HEK293 (cell line): ENCODE measurements around the gene INTS6.

Source experiments
- CTCF ChIA-PET: fragments of 350-600 bp; formaldehyde crosslinking; extraction: SDS; loops from one replicate; lab custom pipeline; 2021; ENCODE audit warnings: antibody characterized with exemption; lab: Yijun Ruan, JAX
- POLR2A ChIA-PET: fragments of 300-600 bp; formaldehyde crosslinking; extraction: SDS; loops from one replicate; lab custom pipeline; 2020; ENCODE audit warnings: antibody characterized with exemption, inconsistent platforms; lab: Yijun Ruan, JAX
- H3K27ac ChIP-seq: fragments of 200-500 bp; sonication (Bioruptor generic); 2 replicates; pipeline ENCODE4 v1.5.1; 2014; ENCODE audit warnings: low read depth, low read length, control low read depth, inconsistent platforms; ENCODE audit errors: extremely low read depth
- H3K36me3 ChIP-seq, 2 experiments: fragments of 200-500 bp in 1 of 2; sonication (Bioruptor generic) in 1 of 2; 1 replicate in 1 of 2; 2 replicates in 1 of 2; pipeline ENCODE4 v1.5.1; 2014 to 2017; ENCODE audit warnings: inconsistent platforms in 2 of 2, low read length in 2 of 2; ENCODE audit not compliant: control insufficient read depth in 2 of 2, insufficient read depth in 1 of 2
- H3K4me1 ChIP-seq: fragments of 200-500 bp; sonication (Bioruptor generic); 2 replicates; pipeline ENCODE4 v1.5.1; 2014; ENCODE audit warnings: mild to moderate bottlenecking, low read length, inconsistent platforms; ENCODE audit not compliant: control insufficient read depth, insufficient read depth
- H3K4me3 ChIP-seq: 2 replicates; pipeline ENCODE4 v1.5.1; 2011; ENCODE audit warnings: low read depth, mild to moderate bottlenecking, control low read depth, low read length, moderate library complexity
- H3K9me3 ChIP-seq: fragments of 200-500 bp; sonication (Bioruptor generic); 2 replicates; pipeline ENCODE4 v1.5.1; 2014; ENCODE audit warnings: low read depth, low read length, inconsistent platforms; ENCODE audit not compliant: control insufficient read depth, insufficient read depth
- CTCF ChIP-seq: fragments of 450-650 bp; formaldehyde crosslinking; IDR thresholded peaks from 2 replicates; pipeline ENCODE4 v1.5.1; 2016; ENCODE audit warnings: missing biosample characterization, missing genetic modification characterization
- ELK4 ChIP-seq: IDR thresholded peaks from 2 replicates; pipeline ENCODE4 v1.6.1; 2011; ENCODE audit warnings: mild to moderate bottlenecking, low read depth, low read length, borderline replicate concordance
- FEZF1 ChIP-seq: fragments of 450-650 bp; formaldehyde crosslinking; IDR thresholded peaks from 2 replicates; pipeline ENCODE4 v1.5.1; 2016; ENCODE audit warnings: missing biosample characterization, missing genetic modification characterization
- GLIS1 ChIP-seq: fragments of 450-650 bp; formaldehyde crosslinking; IDR thresholded peaks from 2 replicates; pipeline ENCODE4 v1.5.1; 2016; ENCODE audit warnings: missing biosample characterization, missing genetic modification characterization
- HOXA7 ChIP-seq: sonication (generic); formaldehyde crosslinking; IDR thresholded peaks from 2 replicates; pipeline ENCODE4 v1.8.1; 2022; ENCODE audit warnings: missing genetic modification reagents, borderline replicate concordance
- MEIS1 ChIP-seq: sonication (generic); formaldehyde crosslinking; IDR thresholded peaks from 2 replicates; pipeline ENCODE4 v1.8.1; 2022; ENCODE audit warnings: missing genetic modification reagents, mild to moderate bottlenecking, borderline replicate concordance
- SALL2 ChIP-seq: fragments of 450-650 bp; formaldehyde crosslinking; IDR thresholded peaks from 2 replicates; pipeline ENCODE4 v1.5.0; 2017; ENCODE audit warnings: missing biosample characterization, mild to moderate bottlenecking, missing genetic modification characterization, borderline replicate concordance
- ZBTB17 ChIP-seq: fragments of 450-650 bp; formaldehyde crosslinking; IDR thresholded peaks from 2 replicates; pipeline ENCODE4 v1.5.1; 2016; ENCODE audit warnings: missing biosample characterization, missing genetic modification characterization
- ZNF138 ChIP-seq: fragments of 450-650 bp; formaldehyde crosslinking; IDR thresholded peaks from 2 replicates; pipeline ENCODE4 v1.5.1; 2016; ENCODE audit warnings: missing biosample characterization, missing genetic modification characterization, borderline replicate concordance
- ZNF148 ChIP-seq: fragments of 450-650 bp; formaldehyde crosslinking; IDR thresholded peaks from 2 replicates; pipeline ENCODE4 v1.5.0; 2017; ENCODE audit warnings: missing biosample characterization, missing genetic modification characterization, borderline replicate concordance
- ZNF274 ChIP-seq, 2 experiments: fragments of 200-500 bp in 1 of 2; fragments of 450-650 bp in 1 of 2; sonication (Bioruptor generic) in 1 of 2; formaldehyde crosslinking in 1 of 2; IDR thresholded peaks; 2 replicates each; pipeline versions ENCODE4 v1.5.1 to v1.6.1; 2014 to 2016; ENCODE audit warnings: borderline replicate concordance in 1 of 2, inconsistent platforms in 1 of 2, low read length in 1 of 2, missing biosample characterization in 1 of 2, missing genetic modification characterization in 1 of 2
- ZNF354C ChIP-seq: fragments of 450-650 bp; formaldehyde crosslinking; IDR thresholded peaks from 2 replicates; pipeline ENCODE4 v1.5.1; 2016; ENCODE audit warnings: missing biosample characterization, missing genetic modification characterization, low read depth, borderline replicate concordance
- ZNF423 ChIP-seq: fragments of 450-650 bp; formaldehyde crosslinking; IDR thresholded peaks from 2 replicates; pipeline ENCODE4 v1.5.1; 2016; ENCODE audit warnings: missing biosample characterization, missing genetic modification characterization
- ZNF571 ChIP-seq: fragments of 450-650 bp; formaldehyde crosslinking; IDR thresholded peaks from 2 replicates; pipeline ENCODE4 v1.5.0; 2017; ENCODE audit warnings: missing biosample characterization, missing genetic modification characterization
- ZNF624 ChIP-seq: fragments of 450-650 bp; formaldehyde crosslinking; IDR thresholded peaks from 2 replicates; pipeline ENCODE4 v1.5.1; 2017; ENCODE audit warnings: missing biosample characterization, missing genetic modification characterization
- ZNF626 ChIP-seq: fragments of 450-650 bp; sonication (Bioruptor Pico); formaldehyde crosslinking; IDR thresholded peaks from 2 replicates; pipeline ENCODE4 v1.5.1; 2018; ENCODE audit warnings: missing biosample characterization, missing genetic modification characterization, inconsistent platforms
- ZNF654 ChIP-seq: fragments of 450-650 bp; formaldehyde crosslinking; IDR thresholded peaks from 2 replicates; pipeline ENCODE4 v1.5.1; 2016; ENCODE audit warnings: low read depth, missing biosample characterization, missing genetic modification characterization
- ZNF664 ChIP-seq: fragments of 450-650 bp; formaldehyde crosslinking; IDR thresholded peaks from 2 replicates; pipeline ENCODE4 v1.5.1; 2016; ENCODE audit warnings: missing biosample characterization, missing genetic modification characterization
- ZNF76 ChIP-seq: fragments of 450-650 bp; formaldehyde crosslinking; IDR thresholded peaks from 2 replicates; pipeline ENCODE4; 2016; ENCODE audit warnings: low read depth, missing biosample characterization, missing genetic modification characterization, borderline replicate concordance
- ZNF776 ChIP-seq: fragments of 450-650 bp; formaldehyde crosslinking; IDR thresholded peaks from 2 replicates; pipeline ENCODE4 v1.5.0; 2017; ENCODE audit warnings: missing biosample characterization, missing genetic modification characterization, borderline replicate concordance
- ZXDB ChIP-seq: fragments of 450-650 bp; formaldehyde crosslinking; IDR thresholded peaks from 2 replicates; pipeline ENCODE4 v1.5.1; 2016; ENCODE audit warnings: missing biosample characterization, missing genetic modification characterization

INTS6 gene

DNA sequence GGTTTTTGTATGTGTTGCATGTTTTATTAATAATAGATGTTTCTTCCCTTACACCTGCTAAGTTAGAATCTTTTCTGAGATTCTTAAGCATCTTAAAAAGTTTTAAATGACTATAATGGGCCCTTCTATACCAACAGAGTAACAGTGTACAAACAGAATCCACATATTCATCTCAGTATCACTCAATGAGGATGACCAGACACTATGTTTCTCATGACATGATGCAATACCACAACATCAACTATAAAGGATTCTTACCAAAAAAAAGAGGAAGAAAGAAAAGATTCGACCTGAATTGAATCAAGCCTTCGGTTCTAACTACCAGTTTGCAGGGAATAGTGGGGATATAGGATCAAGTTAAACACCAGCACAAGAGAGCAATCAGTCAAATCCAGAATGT is 56.5 kb downstream of the INTS6 start:
- no peak for TF ChIP-seq ZNF76
- TF ChIP-seq ZNF624: no peak
- TF ChIP-seq ZNF274 (IDR thresholded peaks at IDR 0.05; ENCODE audit: low read length): no peak
- TF ChIP-seq ZNF274 (tag by site-specific recombination; IDR thresholded peaks at IDR 0.05; ENCODE audit: borderline replicate concordance): no peak
- TF ChIP-seq FEZF1 (tag by site-specific recombination): no peak
- TF ChIP-seq ZNF354C (tag by site-specific recombination): no peak
- TF ChIP-seq ZNF654 (tag by site-specific recombination): no peak
- no peak for TF ChIP-seq SALL2 (tag by site-specific recombination)
- no peak for TF ChIP-seq ELK4
- no peak for TF ChIP-seq GLIS1 (tag by site-specific recombination)
- no peak for TF ChIP-seq MEIS1 (CRISPR knock-in tag)
- no peak for TF ChIP-seq HOXA7 (CRISPR knock-in tag)
- TF ChIP-seq ZXDB: no peak
- TF ChIP-seq ZNF148 (tag by site-specific recombination): no peak
- no peak for TF ChIP-seq ZNF776 (tag by site-specific recombination)
- TF ChIP-seq ZNF571 (tag by site-specific recombination): no peak
- no peak for TF ChIP-seq ZNF626 (tag by site-specific recombination)
- TF ChIP-seq, all 188 proteins: peak for 0
- ChIA-PET POLR2A (no interaction called here), CTCF (no interaction called here)

GRCh38 chr13:51394724-51395123 is 58.1 kb downstream of the INTS6 start:
- POLR2A ChIA-PET: no interaction called here
- H3K27ac ChIP-seq: no peak overlapping the region
- CTCF ChIA-PET: no interaction called here
- peaks cover 0 to 6% of the 10 kb centered on the region in 2 experiments; a peak in 1 of 3 replicates for H3K36me3 ChIP-seq
- no peaks in the 10 kb centered on the region for H3K4me1 ChIP-seq
- TF ChIP-seq ZNF423 (tag by site-specific recombination): no peak
- TF ChIP-seq ZNF664 (tag by site-specific recombination): no peak
- no peak for TF ChIP-seq ZNF138 (tag by site-specific recombination)
- no peak for TF ChIP-seq ZBTB17 (tag by site-specific recombination)
- no peak for TF ChIP-seq CTCF
- no peak overlapping the region for H3K4me3 ChIP-seq
- H3K9me3 ChIP-seq: no peaks in the 10 kb centered on the region

More for the DNA sequence above, 56.5 kb downstream of the INTS6 start:
- no peaks in the 10 kb centered on the region for H3K4me1 ChIP-seq
- no peak overlapping the region for H3K4me3 ChIP-seq
- H3K9me3 ChIP-seq: no peaks in the 10 kb centered on the region
- peaks cover 0 to 6% of the 10 kb centered on the region in 2 experiments; a peak in 1 of 3 replicates for H3K36me3 ChIP-seq
- no peak overlapping the region for H3K27ac ChIP-seq
